Head of caudate nucleus (tissue), 42 donors: Measurements from ENCODE around the gene COG5.
"Not testable (repeated sequence)": the region's sequence is repeated elsewhere in the genome, so short reads cannot be mapped to it uniquely, and the experiment has no call there.

Experiments
- DNase-seq, 42 donors: peaks; one replicate each; pipeline versions ENCODE4 v3.0.0 to v3.0.0-alpha.2; 2020 to 2021; ENCODE audit warnings: mixed read lengths in 7 of 42
- intact Hi-C: fragments of 100-400 bp; cut with DNase I; formaldehyde crosslinking; loops from one replicate; pipeline ENCODE4 v1.15.0; 2022

The COG5 gene

DNA sequence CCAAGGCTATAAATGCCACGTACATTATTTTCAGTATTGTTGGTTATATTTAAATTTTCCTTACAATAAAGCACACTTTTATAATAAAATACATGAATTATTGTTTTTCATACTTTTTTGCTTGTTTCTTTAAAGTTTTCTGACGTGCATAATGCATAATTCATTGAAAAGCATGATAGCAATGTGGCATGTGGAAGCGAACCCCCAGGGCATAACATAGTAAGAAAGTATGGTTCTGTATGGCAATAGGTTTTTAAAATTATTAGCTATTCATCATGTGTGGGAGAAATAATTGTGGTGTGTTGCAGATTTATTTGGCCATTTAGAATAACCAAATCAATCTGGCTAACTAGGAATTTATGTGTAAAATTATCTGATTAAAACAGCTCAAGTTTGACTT lies 402.3 kb downstream of the COG5 start:
- intact Hi-C loops, result no loop called here
- DNase-seq, result no peak

DNA sequence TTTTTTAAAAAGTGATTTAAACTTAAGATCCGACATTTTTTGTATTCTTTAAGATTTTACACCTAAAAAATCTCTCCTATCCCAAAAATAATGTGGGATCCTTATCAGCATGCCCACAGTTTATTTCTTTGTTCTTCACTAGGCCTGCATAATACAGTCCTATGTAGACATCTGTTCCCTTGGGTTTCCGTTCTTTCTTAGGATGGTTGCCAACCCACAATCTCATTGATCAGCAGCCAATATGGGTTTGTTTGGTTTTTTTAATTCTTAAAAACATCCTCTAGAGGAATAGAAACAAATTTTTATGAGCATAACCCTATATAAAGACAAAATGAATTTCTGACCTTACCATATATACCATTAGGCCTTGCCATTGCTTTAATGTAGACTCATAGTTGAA lies 403.3 kb downstream of the COG5 start:
- no peak for DNase-seq
- intact Hi-C loops, result no loop called here

DNA sequence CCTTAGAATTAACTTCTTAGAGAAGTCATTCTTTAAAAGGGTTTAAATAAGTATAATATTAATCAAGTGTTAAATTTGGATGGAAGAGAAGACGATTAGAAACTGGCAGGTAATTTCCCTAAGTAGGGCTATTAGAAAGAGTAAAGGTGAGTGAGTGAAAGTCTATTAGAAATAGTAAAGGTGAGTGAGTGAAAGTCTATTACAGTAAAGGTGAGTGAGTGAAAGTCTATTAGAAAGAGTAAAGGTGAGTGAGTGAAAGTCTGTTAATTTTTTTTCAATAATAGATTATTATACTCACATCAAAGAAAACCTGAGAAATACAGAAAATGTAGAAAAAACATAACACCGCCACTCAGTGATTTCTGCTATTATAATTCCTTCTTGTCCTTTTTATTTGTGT lies 405.7 kb downstream of the COG5 start:
- intact Hi-C loops, result loop anchor here (10.0 kb wide), 1 partner anchor 363 kb away; no protein-coding TSS in a partner anchor
- no peak for DNase-seq

DNA sequence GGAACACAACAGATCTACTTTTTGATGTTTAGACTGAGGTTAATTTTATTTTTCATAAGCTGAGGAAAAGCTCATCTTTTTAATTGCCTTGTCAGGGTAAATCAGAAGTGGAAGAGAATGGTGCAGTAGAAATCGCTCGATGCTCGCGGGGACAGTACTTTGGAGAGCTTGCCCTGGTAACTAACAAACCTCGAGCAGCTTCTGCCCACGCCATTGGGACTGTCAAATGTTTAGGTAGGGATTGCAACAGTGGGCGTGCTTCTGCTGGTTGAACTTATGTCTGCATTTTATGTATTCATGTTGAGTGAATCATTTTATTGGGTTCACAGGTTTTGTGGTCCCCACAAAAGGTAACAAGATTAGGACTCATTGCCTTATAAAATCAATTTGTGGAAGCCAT lies 406.6 kb downstream of the COG5 start:
- intact Hi-C loops, result loop anchor here (10.0 kb wide), 1 partner anchor 362 kb away; no protein-coding TSS in a partner anchor
- peak in 12 of 42 donors; percentile 23 to 66 (median 28) for DNase-seq

DNA sequence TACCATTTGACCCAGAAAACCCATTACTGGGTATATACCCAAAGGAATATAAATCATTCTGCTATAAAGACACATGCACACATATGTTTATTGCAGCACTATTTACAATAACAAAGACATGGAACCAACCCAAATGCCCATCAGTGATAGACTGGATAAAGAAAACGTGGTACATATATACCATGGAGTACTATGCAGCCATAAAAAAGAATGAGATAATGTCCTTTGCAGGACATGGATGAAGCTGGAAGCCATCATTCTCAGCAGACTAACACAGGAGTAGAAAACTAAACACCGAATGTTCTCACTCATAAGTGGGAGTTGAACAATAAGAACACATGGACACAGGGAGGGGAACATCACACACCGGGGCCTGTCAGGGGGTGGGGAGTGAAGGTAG lies 408.0 kb downstream of the COG5 start:
- intact Hi-C loops, result loop anchor here (10.0 kb wide), 1 partner anchor 361 kb away; no protein-coding TSS in a partner anchor
- DNase-seq, result not testable (repeated sequence)

DNA sequence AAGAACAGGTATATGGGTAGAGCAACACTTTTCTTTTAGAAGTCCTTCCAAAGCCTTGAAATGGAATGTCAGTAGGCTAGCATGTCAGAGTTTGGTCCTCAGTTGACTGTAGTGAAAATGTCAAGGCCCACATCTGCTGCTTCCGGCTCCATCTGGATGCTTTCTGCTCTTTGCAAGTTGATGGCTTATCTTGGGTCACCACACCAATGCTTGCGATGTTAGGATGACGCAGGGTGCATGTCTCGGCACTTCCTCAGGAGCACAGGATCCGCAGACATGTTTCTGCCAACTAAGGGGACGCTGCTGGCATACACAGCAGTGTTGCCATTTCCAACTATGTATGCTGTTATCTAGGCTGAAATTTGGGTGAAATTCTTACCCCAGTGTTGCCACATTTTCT lies 408.9 kb downstream of the COG5 start:
- intact Hi-C loops, result loop anchor here (10.0 kb wide), 1 partner anchor 360 kb away; no protein-coding TSS in a partner anchor
- DNase-seq, result no peak

DNA sequence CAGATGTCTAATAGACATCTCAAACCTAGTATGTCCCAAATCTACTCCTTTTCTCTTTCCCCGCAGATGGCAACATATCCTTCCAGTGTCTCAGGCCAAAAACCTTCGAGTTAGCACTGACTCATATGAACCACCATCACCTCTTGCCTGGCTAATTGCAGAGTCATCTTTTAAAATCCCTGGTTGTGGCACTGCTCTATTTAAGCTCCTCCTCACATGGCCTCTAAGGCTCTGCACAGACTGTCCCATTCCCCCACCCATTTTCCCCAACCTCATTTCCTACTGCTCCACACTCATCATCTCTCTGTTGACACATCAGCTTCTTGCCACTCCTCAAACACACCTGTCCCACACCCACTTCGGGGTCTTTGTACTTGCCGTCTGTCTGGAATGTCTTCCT lies 411.7 kb downstream of the COG5 start:
- no peak for DNase-seq
- intact Hi-C loops, result loop anchor here (10.0 kb wide), 1 partner anchor 357 kb away; no protein-coding TSS in a partner anchor
